HL-60 (cell line): Measurements from ENCODE around the gene ITGA6.
A peak's percentile ranks its signal among the peaks of the same experiment; 100 is the strongest.

ENCODE experiments used
- DNase-seq, 2 experiments: peaks; one replicate each; pipeline ENCODE4 v3.0.0-alpha.2; 2010 to 2020; ENCODE audit warnings: low read depth in 1 of 2, low spot score in 1 of 2
- H3K27ac ChIP-seq: fragments of 250-450 bp; sonication (Bioruptor Pico); replicated peaks from 2 replicates; pipeline ENCODE4 v1.5.1; 2020; ENCODE audit warnings: mild to moderate bottlenecking, moderate library complexity
- H3K27me3 ChIP-seq: fragments of 250-450 bp; sonication (Bioruptor Pico); 2 replicates; pipeline ENCODE4 v1.5.1; 2021; ENCODE audit warnings: mild to moderate bottlenecking, moderate library complexity; ENCODE audit not compliant: insufficient read depth, poor library complexity, severe bottlenecking
- H3K4me3 ChIP-seq: replicated peaks from 2 replicates; pipeline ENCODE4 v1.5.1; 2011; ENCODE audit warnings: mild to moderate bottlenecking, control low read depth, low read length; ENCODE audit not compliant: insufficient read depth
- CTCF ChIP-seq: IDR thresholded peaks from one replicate; pipeline ENCODE4 v1.5.1; 2011; ENCODE audit warnings: low read length, control low read depth, inconsistent platforms; ENCODE audit not compliant: insufficient read depth
- GABPA ChIP-seq: IDR thresholded peaks from 2 replicates; pipeline ENCODE4 v1.6.1; 2012; ENCODE audit warnings: low read depth
- POLR2AphosphoS5 ChIP-seq: IDR thresholded peaks from 2 replicates; pipeline ENCODE4 v1.6.1; 2012; ENCODE audit warnings: low read depth
- REST ChIP-seq: IDR thresholded peaks from 2 replicates; pipeline ENCODE4 v1.6.1; 2012; ENCODE audit warnings: low read depth; ENCODE audit not compliant: insufficient replicate concordance
- SPI1 ChIP-seq: IDR thresholded peaks from 2 replicates; pipeline ENCODE4 v1.6.1; 2012; ENCODE audit warnings: low read depth, mild to moderate bottlenecking, borderline replicate concordance

The ITGA6 gene

GRCh38 chr2:172428832-172429210 lies 1.4 kb downstream of the ITGA6 start:
- TF ChIP-seq GABPA (no peak), SPI1 (no peak), POLR2AphosphoS5 (no peak), CTCF (no peak)
- peak overlapping the region; percentile 84 for H3K4me3 ChIP-seq
- H3K27me3 ChIP-seq: no peaks in the 10 kb centered on the region
- H3K27ac ChIP-seq: peak overlapping the region; percentile 60; the same call in 1 of the 2 replicates
- DNase-seq: no peak

GRCh38 chr2:172429301-172429968 lies 2.0 kb downstream of the ITGA6 start:
- Histone ChIP-seq H3K4me3 (no peak overlapping the region), H3K27me3 (no peaks in the 10 kb centered on the region), H3K27ac (no peak overlapping the region)
- TF ChIP-seq CTCF (no peak), POLR2AphosphoS5 (no peak), GABPA (no peak), SPI1 (no peak), REST (no peak)
- no peak for DNase-seq

GRCh38 chr2:172430027-172430426 lies 2.6 kb downstream of the ITGA6 start:
- no peaks in the 10 kb centered on the region for H3K27me3 ChIP-seq
- H3K27ac ChIP-seq: no peak overlapping the region
- no peak for DNase-seq
- no peak overlapping the region for H3K4me3 ChIP-seq
- TF ChIP-seq REST (no peak), CTCF (no peak), GABPA (no peak), SPI1 (no peak), POLR2AphosphoS5 (no peak)

- no peak for TF ChIP-seq GABPA
- no peak for TF ChIP-seq POLR2AphosphoS5
- TF ChIP-seq CTCF: no peak
- no peak for TF ChIP-seq SPI1
- TF ChIP-seq REST: no peak
- Histone ChIP-seq H3K27me3 (no peaks in the 10 kb centered on the region), H3K4me3 (no peak overlapping the region), H3K27ac (no peak overlapping the region)
- no peak for DNase-seq
Observed at GRCh38 chr2:172430678-172431077, 3.3 kb downstream of the ITGA6 start.
